Activated CD4-positive, alpha-beta T cell treated with anti-CD3 and anti-CD28 coated beads, Interleukin-2, Interleukin-4, amounts not matched to agents 100 ng/mL and 50 ng/mL, durations not matched to agents 16 hours and 8 hours (primary cell): Measurements from ENCODE around the gene FUZ.

ENCODE experiments used
- DNase-seq: peaks from one replicate; pipeline ENCODE4 v3.0.0-alpha.2; 2020; ENCODE audit warnings: low spot score

Gene FUZ, protein sequence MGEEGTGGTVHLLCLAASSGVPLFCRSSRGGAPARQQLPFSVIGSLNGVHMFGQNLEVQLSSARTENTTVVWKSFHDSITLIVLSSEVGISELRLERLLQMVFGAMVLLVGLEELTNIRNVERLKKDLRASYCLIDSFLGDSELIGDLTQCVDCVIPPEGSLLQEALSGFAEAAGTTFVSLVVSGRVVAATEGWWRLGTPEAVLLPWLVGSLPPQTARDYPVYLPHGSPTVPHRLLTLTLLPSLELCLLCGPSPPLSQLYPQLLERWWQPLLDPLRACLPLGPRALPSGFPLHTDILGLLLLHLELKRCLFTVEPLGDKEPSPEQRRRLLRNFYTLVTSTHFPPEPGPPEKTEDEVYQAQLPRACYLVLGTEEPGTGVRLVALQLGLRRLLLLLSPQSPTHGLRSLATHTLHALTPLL

DNA sequence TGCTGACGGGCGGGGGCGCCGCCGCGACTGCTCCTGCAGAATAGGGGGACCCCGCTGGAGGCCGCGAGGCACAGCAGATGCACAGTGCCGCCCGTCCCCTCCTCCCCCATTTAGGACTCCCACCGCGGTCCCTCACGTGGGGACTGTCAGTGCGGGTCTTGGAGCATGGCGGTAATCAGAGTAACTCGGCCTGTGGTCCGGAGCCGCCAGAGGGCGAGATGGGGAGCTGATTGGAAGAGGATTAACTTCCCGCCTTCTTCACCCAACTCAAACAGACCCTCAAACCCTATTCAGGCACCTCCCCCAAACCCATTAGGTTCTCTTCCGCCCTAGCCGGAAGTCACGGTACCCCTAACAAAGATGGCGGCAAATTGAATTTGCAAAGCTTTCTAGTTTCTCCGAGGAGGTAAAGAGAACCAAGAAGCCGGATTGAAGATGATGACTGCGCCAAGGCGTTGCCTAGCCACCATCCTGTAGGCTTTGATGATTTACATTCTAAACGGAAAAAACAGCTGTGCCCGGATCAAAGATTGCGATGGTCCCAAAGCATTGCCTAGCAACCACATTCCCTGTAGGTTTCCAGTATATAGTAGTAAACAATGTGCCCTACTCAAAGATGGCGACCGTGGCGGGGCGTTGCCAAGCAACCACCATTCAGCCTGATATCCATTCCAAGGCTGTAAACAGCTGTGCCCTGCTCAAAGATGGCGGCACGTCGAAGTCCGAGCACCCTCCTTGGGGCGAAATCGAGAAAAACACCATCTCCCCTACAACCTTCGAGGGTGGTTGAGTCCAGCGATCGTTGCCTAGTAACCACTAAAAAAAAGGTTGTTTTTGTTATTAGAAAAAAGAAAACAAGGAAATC, at the start of gene FUZ:
FUZ (minus strand) TSS at position 296 of the 865 bp plus-strand sequence; CDS start at position 110, 186 bp downstream.
- DNase-seq = peak; percentile 97

DNA sequence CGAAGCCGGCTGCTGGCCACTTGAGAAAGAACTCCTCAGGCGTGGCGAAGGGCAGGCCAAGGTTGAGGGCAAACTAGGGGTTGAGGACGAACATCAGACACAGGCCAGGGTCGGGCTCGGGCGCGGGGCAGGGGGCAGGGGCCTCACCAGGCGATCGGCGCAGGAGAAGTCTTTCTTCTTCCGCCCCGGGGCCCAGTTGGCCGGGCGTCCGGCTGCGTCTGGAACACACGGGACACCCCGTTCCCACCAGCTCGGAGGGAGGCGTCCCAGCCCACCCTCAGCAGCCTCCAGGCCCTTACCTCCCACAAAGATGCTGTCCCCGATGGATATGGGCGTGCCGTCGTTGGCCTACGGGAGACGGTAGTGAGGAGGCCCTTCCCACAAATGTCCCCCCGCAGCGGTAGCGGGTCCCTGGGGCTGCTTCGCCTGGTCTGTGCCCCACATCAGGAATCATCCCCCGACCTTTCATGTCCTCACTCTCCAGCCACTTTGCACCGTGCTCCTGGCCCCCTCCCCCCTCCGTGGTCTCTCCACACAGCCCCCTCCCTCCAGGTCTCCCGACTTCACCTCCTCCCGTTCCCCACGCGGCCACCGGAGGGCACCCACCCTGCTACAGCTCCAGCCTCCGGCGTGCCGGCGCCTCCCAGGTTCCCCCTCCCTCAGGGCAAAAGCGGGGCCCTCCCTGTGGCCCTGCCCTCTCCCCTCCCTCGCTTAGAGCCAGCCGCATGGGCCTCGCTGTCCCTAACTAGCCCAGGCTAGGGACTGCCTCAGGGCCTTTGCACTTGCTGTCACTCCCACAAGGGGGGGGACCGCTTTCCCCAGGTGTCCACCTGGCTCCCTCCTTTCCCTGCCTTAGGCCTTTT, 49.5 kb upstream of the FUZ start:
- DNase-seq = no peak

- no peak for DNase-seq
Measured at GRCh38 chr19:49861541-49862378, 48.7 kb upstream of the FUZ start.

DNA sequence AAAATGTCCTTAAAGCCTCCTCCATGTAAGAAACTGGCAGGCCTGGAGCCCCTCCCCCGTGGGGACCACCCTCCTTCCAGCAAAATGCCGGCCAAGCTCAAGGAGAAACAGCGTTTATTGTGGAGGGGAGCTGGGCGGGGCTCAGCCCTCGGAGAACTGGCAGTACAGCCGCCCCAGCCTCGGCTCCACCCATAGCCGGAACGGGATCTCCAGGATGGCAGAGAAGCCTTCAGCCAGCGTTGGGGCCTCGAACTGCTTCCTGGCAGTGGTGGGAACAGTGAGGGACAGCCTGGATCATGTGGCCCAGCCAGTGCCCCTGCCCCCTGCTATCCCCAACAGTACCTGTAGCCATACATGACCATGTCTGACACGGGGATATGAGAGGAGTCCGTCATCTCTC, 48.0 kb upstream of the FUZ start:
- no peak for DNase-seq

GRCh38 chr19:49860336-49861102, 47.4 kb upstream of the FUZ start:
- no peak for DNase-seq

DNA sequence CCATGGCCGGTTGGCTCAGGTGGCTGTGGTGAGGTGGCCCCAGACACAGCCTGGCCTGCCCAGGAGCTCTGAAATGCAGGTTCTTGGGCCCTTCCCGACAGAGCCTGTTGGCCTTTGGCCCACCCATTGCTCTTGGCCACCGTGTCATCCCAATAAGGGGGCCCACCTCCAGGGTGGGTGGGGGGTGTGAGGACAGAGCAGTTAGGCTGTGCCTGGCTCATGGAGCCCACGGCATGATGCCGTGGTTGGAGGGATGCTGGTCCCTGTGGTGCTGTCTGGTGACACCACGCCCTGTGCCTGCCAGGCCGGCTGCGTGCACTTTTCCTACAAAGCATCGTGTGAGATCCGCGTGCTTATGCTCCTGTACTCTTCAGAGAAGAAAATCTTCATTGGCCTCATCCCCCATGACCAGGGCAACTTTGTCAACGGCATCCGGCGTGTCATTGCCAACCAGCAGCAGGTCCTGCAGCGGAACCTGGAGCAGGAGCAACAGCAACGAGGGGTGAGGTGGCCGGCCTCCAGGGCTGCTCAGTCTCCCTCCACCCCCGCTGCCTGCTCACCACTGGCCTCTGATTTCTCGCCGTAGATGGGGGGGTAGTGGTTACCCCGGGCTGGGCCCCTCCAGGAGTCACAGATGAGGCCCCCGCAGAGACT, 46.7 kb upstream of the FUZ start:
- no peak for DNase-seq

DNA sequence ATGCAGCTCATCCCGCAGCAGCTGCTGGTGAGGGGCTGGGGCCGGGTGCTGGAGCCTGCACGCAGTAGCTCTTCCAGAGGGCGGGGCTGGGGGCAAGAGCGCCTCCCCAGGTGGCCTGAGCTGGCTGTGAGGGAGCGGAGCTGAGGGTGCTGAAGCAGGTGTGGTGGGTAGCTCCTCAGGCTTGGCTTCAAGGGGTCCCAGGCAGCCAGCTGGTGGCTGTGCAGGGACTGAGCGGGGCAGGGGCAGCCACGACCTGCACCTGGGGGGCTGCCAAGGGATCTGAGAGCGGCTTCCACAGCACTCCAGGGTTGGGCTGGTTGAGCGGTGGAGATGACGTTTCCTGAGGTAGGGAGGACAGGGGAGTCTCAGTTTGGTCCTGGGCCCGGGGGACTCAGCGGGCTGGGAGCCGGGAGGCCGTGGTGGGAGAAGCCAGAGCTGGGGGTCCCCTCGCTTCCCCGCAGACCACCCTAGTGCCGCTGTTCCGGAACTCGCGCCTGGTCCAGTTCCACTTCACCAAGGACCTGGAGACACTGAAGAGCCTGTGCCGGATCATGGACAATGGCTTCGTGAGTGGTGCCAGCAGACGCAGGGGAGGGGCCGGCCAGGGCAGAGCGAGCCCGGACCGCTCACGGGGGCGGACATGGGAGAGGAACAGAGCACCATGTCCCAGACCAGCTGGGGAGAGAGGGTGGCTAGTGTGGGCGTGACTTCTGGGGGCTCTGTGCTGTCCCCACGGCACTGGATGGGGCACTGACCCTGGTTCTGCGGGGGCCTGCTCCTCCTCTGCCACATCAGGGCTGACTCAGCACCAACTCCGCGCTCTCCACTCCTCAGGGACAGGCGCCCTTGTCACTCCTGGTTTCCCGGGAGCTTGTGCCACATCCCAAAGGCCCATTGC, 45.2 kb upstream of the FUZ start:
- DNase-seq = no peak

DNA sequence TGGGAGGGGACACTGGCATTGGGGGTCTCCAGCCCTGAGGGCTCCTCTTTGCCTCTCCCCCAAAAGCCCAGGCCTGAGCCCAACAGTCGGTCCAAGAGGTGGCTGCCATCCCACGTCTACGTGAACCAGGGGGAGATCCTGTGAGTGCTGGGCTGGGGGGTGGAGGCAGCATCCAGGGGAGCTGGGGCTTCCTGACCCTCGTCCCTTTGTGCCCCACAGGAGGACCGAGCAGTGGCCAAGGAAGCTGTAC, 44.7 kb upstream of the FUZ start:
- no peak for DNase-seq

DNA sequence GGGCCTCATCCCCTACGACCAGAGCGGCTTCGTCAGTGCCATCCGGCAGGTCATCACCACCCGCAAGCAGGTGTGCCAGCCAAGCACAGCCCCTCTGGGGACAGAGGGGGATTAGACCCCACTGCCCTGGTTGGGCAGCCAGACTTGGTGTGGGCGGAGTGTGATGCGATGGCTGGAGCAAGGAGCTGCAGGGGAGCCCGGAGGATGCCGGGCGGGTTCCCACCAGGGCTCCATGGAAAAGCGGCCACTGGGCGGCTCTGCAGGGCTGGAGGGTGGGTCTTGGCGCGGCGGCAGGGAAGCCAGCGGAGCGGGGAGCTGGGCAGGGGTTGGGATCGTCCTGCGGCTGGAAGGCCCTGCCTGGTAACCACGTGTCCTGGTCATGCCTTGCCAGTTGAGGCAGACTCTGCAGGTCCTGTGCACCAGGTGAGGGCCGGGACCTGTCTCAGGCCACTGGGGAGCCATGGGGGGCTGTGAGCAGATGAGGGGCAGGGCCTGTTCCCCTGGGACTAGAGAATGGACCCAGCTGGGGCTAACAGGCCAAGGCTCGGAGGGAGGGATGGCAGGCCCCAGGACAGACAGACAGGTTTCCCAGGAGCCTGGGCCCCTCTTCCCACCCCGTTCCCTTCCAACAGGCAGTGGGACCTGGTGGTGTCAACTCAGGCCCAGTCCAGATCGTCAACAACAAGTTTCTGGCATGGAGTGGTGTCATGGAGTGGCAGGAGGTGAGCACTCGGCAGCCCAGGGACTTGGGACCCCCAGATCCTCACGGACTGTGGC, 44.2 kb upstream of the FUZ start:
- no peak for DNase-seq

DNA sequence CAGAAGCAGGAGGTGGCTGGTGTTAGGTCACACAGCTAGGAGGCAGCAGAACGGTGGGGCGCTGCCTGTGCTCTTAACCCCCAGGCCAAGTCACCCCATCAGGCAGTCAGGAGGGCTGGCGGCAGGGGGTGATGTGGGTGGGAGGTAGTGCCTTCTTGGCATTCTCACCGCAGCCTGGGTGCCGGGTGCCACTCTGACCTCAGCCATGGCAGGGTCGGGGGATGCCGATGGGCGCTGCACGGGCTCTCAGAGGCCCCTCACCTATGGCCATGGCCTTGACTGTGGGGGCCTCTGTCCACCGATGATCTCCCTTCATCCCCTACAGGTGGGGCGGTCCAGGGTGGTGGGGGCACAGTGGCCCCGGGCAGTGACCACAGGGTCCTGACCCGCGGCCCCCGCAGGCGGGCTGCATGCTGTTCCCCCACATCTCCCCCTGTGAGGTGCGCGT, 43.5 kb upstream of the FUZ start:
- no peak for DNase-seq

GRCh38 chr19:49855676-49856573, 42.8 kb upstream of the FUZ start:
- no peak for DNase-seq

GRCh38 chr19:49855277-49855675, 42.2 kb upstream of the FUZ start:
- DNase-seq = no peak

DNA sequence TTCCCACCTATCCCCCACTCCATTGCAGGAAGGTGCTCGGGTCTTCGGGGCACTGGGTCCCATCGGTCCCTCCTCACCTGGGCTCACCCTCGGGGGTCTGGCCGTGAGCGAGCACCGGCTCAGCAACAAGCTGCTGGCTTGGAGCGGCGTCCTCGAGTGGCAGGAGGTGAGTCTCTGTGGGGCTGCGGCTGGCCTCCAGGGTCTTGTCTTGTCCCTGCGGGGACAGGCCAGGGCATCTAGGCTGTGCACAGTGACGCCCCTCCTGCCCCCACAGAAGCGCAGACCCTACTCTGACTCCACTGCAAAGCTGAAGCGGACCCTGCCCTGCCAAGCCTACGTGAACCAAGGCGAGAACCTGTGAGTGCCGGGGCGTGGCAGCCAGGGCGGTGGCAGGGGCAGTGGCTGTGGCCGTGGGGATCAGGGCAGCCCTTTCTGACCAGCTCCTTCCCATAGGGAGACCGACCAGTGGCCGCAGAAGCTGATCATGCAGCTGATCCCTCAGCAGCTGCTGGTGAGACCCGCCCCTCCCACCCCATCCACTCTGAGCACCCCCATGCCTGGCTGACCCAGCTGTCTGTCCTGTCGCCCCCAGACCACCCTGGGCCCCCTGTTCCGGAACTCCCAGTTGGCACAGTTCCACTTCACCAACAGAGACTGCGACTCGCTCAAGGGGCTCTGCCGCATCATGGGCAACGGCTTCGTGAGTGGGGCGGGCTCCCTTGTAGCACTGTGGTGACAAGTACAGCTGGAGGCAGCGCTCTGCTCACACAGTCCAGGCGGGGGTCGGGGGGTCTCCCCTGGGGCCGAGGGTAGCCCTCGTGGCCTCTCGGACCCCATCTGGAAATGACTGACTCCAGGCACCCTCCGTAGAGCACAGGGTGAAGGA, 41.5 kb upstream of the FUZ start:
- DNase-seq = no peak

DNA sequence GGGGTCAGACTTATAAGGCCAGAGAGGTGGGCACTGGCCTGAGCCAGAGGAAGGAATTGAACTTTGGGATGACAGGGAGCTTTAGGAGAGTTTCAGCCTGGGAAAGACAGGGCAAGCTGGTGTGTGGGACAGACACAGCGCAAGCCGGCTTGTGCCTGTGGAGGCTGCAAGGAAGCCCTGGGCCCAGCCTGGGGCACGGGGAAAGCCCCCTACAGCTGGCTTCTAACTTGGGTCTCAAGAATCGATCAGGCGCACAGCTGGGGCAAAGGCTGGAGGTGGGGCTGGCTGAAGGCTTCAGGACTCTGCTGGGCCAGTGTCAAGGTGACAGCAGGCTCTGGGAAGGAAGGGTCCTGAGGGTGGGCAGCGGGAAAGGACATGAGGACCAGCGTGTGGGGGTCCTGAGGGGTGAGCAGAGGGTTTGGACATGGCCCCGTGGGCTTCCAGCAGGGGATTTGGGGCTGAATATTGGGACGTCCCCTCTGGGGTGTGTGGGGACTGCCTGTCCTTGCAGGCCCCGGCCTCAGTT, 40.8 kb upstream of the FUZ start:
- no peak for DNase-seq

GRCh38 chr19:49852631-49853126, 39.6 kb upstream of the FUZ start:
- no peak for DNase-seq
